ENCODE measurements around the gene NFIC.
"Not testable (repeated sequence)": the region's sequence is repeated elsewhere in the genome, so short reads cannot be mapped to it uniquely, and the experiment has no call there.

Gene NFIC

DNA sequence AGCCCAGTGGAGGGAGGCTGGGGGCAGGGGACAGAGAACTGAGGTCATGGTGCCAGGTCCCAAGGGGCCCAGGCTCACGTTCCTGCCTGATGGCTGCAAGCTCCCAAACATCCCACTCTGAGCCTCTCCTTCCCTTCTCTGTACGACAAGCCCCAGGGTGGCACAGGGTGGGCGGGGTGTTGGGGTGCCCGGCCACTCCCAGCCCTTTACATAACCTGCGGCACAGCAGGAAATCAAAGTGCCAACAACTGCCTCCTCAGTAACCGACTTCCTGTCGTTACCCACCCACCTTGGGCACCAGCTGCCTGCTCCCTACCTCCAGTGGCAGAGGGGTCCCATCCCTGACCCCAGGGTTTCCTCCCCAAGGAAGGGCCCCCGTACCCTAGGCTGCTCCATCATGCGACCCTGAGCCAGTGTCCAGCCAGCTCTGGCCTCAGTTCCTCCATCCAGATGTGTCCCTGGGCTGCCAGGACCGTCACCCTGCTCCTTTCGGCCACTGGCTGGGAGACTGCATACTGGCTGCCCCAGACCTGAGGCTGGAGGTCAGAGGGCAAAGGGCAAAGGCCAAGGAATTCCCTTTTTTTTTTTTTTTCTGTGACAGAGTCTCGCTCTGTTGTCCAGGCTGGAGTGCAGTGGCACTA is 27.7 kb upstream of the NFIC start:
- no peak for DNase-seq

DNA sequence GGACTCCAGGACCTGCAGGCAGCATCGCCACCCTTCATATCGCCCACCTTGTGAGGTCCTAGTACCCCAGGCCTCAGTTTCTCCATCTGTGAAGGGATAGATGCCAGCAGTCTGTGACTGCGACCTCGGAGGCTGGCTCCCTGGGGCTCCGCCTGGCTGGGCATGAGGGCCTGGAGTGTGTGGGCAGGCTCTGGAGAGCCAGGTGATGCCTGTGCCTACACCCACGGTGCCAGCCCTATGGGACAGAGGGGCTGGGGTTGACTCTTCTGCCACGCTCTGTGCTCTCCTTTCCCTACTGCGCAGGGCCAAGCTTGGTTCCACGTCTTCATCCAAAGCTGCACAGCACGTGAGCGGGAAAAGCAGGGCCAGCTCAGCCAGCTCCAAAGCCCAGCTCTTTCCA is 26.0 kb upstream of the NFIC start:
- DNase-seq: no peak

GRCh38 chr19:3342246-3342645 is 24.1 kb upstream of the NFIC start:
- DNase-seq: no peak

GRCh38 chr19:3342962-3343361 is 23.4 kb upstream of the NFIC start:
- DNase-seq: not testable (repeated sequence)

- peak; percentile 68 for DNase-seq
Observed at GRCh38 chr19:3343619-3344502, 22.5 kb upstream of the NFIC start.

GRCh38 chr19:3344608-3345598 is 21.5 kb upstream of the NFIC start:
- DNase-seq: no peak

DNA sequence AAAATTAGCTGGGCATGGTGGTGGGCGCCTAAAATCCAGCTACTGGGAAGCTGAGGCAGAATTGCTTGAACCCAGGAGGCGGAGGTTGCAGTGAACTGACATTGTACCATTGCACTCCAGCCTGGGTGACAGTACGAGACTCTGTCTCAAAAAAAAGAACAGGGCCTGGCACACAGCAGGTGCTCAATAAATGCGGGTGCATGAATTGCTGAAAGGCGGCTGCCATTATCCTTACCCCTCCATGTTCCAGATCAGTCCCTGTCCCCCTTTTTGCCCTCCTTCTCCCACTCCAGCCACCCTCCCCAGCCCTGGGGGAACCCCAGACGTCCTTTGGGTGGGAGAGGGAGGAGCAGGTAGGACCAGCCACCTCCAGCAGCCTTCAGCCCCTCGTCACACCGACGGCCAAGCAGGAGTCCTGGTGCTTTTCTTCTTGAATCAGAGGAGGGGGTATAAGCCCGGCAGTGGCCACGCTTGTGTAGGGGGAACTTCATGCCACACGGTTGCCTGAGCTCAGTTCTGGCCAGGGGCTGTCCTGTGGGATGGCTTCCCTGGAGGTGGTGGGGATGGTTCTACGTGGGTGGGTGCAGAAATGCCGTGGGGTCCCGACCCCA is 20.4 kb upstream of the NFIC start:
- DNase-seq: no peak

DNA sequence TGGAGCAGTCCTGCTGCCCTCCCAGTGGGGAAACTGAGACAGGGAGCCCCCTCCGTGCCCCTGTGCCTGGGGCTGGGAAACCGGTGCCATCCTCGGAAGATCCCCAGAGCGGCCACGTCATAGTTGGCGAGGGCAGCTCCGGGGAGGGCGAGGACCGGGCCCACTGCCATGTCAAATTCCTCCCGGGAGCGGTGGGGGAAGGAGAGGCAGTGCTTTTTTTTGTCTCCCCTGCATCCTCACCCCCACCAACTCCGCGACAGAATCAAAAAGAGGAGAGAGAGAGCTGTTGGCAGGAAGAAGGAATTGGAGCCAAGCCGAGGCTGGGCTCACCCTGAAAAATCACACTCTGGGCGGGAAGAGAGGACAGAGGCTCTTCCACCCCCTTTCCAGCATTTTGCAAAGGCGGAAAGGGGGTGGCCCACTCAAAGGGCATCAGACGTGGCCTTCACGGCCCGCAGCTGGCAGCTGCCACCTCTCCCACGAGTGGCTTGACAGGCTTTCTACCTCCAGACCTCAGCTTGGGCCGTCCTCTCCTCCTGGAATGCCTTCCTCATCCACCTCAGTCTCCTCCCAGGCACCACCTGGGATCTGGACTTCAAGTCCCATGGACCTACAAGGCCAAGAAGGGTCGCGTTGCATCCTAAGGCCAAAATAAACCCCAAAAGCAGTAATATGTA is 19.6 kb upstream of the NFIC start:
- no peak for DNase-seq

GRCh38 chr19:3348042-3348441 is 18.3 kb upstream of the NFIC start:
- no peak for DNase-seq

GRCh38 chr19:3348469-3348868 is 17.9 kb upstream of the NFIC start:
- not testable (repeated sequence) for DNase-seq

DNA sequence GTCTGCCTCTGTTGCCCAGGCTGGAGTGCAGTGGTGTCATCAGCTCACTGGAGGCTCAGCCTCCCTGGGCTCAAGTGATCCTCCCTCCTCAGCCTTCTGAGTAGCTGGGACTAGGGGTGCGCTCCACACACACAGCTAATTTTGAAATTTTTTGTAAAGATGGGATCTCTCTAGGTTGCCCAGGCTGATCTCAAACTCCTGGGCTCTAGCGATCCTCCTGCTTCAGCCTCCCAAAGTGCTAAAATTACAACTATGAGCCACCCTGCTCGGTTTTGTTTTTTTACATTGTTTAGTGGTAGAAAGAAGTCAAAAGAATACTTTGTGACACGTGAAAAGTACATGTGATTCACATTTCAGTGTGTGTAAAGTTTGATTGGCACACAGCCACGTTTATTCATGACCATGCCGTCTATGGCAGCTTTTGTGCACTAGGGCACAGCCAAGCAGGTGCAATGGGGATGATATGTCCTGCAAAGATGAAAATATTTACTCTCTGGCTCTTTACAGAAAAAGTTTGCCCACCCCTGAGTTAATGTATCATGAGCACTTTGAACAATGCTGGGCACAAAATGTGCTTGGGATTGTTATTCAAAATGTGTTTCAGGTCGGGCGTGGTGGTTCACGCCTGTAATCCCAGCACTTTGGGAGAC is 16.2 kb upstream of the NFIC start:
- DNase-seq: no peak

DNA sequence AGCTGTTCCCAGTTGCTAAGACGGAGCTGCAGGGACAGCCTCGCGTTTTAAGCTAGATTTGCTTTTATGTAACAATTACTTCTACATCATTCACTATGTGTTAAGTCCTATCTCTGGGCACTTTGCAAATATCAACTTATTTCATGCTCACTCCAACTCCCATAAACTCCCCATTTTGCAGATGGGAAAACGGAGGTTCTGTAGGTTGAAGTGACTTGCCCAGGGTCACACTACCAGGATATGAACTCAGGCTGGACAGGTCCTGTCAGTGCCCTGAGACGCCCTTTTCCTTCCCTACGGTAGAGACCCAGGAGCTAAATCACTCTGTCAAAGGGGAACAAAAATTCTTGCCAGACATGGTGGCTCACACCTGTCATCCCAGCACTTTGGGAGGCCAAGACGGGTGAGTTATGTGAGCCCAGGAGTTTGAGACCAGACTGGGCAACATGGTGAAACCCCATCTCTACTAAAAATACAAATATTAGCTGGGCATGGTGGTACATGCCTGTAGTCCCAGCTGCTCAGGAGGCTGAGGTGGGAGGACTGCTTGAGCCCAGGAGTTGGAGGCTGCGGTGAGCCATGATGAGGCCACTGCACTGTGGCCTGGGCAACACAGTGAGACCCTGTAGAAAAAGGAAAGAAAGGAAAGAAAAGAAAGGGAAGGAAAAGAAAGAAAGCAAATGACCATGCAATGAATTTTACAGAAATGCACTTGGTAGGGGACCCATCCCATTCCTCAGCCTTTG is 14.5 kb upstream of the NFIC start:
- no peak for DNase-seq

GRCh38 chr19:3353493-3353892 is 12.9 kb upstream of the NFIC start:
- DNase-seq: no peak

GRCh38 chr19:3356805-3357204 is 9.6 kb upstream of the NFIC start:
- DNase-seq: no peak

- no peak for DNase-seq
Observed at GRCh38 chr19:3357271-3357991, 9.0 kb upstream of the NFIC start.

DNA sequence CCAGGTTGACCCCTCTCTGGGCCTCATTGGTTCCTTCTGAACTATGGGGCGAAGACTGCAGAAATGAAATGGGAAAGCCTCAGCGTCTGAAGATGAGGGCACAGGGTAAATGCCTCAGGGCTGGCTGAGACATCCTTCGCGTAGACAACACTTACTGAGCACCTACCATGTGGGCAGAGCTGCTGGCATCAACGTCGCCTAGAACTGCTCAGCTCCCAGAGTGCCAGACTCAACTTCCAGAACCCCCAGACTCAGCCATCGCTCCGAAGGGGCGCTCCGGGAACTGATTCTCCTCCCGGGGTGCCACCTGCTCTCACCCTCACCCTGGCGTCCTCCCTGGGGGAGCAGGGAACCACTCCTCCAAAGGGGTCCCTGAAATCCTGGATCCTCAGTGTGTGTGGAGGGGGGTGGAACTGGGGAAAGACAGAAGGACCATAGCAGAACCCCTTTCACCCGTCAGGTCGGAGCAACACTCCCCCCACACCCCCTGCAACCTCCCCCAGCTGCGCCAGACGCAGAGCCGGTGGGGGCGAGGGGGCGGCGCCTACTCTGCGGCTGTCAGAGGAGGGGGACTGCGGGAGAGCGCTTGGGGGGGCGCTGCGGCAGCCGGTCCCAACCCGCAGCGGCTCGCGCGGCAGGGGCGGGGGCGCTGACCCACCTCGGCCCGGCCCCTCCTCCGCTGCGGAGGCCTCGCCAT is 8.2 kb upstream of the NFIC start:
- DNase-seq: no peak

DNA sequence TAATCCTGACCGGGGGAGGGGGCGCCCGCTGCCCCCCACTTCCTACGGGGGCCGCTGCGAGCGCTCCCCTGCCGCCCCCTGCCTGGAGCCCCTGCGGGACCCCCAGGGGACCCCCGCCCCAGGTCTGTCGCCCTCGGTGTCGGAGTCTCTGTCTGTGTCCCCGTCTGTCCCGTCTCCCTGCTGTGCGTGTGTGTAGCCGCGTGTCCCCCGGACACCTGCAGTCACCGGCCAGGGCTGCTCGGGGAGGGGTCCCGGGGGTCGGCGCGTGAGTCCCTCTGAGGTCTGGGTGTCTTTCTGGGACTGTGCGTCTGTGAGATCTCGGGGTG is 7.7 kb upstream of the NFIC start:
- no peak for DNase-seq

DNA sequence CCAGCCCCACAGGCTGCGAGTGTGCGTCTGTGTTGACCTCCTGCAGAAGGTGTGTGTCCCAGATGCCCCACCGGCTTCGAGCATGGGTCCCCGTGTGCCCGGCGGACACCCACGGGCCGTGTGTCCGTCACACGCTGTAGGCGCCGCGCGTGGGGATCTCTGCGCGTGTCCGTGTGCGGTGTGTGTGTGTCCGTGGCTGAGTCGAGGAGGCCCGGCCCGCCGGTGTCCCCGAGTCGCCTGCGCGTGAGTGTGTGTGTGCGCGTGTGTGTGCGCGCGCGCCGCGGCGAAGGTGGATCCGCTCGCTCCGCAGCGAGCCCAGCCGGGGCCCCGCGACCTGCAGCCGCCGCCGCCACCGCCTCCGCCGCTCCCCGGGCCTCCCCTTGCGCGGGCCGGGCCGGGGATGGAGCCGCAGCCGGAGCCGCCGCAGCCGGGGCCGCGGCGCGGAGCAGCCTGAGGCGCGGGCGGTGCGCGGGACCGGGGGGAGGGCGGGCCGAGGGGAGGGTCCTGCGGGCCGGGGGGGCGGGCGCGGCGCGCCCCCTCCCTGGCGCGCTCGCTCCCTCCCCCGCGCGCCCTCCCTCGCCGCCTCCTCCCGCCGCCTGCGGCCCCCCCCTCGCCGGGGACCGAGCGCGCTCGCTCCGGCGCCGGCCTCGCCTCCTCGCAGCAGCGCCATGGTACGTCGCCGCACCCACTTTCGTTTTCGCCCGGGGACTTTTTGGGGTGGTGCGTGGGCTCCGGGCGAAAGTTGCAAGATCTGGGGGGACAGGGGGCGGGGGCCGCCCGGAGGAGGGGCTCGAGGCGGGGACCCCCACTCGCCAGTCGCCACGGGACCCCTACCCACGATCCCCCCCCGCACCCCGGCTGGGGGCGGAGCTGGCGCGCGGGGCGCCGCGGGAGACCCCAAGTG is 7.1 kb upstream of the NFIC start:
- no peak for DNase-seq

All from NCI-H1048 (cell line).